ENCODE measurements around the gene DAB1.

DAB1 gene

DNA sequence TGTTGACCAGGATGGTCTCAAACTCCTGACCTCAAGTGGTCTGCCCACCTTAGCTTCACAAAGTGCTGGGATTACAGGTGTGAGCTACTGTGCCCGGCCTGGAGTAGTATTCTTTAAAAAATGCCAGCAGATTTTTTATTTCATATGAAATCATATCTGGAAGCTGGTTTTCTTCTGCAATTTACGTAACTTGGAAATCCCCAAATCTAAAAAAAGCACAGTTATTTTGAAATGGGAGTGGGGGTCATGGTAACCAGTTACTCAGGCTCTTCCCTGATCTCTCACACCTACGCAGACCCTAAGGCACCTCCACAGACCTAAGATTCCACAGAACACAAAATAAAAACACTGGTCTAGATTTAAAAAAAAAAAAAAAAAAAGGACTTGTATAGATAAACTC, 219.8 kb downstream of the DAB1 start:
- TF ChIP-seq, protein P1, sequence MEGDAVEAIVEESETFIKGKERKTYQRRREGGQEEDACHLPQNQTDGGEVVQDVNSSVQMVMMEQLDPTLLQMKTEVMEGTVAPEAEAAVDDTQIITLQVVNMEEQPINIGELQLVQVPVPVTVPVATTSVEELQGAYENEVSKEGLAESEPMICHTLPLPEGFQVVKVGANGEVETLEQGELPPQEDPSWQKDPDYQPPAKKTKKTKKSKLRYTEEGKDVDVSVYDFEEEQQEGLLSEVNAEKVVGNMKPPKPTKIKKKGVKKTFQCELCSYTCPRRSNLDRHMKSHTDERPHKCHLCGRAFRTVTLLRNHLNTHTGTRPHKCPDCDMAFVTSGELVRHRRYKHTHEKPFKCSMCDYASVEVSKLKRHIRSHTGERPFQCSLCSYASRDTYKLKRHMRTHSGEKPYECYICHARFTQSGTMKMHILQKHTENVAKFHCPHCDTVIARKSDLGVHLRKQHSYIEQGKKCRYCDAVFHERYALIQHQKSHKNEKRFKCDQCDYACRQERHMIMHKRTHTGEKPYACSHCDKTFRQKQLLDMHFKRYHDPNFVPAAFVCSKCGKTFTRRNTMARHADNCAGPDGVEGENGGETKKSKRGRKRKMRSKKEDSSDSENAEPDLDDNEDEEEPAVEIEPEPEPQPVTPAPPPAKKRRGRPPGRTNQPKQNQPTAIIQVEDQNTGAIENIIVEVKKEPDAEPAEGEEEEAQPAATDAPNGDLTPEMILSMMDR (IDR thresholded peaks at IDR 0.05; ENCODE audit: low read depth, low read length): no peak
- DNase-seq (ENCODE audit: extremely low read depth, low read depth): no peak

DNA sequence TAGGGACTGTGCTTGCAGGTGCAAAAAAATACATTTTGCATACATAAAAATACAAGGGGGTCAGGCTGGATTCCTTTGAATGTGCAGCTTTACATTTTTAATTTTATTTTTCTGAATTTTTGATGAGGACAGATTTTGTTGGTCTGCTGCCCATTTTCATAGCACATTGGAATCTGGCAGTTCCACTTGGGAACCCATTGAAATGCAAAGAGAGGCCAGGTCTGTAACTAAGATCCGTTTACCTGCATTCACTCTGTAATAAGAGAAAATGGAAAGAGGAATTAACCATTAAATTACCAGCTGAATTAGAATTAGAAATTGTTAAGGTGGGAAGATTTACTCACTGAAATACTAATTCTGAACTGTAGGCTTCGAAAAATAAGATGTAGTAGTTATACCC, 221.6 kb downstream of the DAB1 start:
- DNase-seq (ENCODE audit: extremely low read depth, low read depth): no peak
- TF ChIP-seq, protein P1 (IDR thresholded peaks at IDR 0.05; ENCODE audit: low read depth, low read length): no peak

DNA sequence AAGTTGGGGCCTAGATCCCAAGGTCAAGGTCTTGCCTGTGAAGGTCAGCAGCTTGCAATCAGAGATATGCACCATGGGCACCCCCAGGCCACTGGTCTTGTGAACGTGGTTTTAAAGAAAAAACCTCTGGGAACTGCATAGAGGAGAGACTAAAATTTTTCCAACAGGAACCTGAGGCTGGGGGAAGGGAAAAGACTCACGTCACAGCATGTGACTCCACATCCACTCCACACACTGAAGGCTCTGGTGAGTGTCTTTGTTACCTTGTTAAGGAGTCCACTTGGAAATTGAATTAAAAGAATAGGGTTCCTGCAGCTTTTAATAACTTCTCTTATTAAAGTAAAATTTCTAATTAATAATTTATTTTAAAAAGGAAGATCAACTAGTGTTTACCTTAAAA, 224.9 kb downstream of the DAB1 start:
- TF ChIP-seq, protein P1 (IDR thresholded peaks at IDR 0.05; ENCODE audit: low read depth, low read length): no peak
- DNase-seq (ENCODE audit: extremely low read depth, low read depth): no peak

DNA sequence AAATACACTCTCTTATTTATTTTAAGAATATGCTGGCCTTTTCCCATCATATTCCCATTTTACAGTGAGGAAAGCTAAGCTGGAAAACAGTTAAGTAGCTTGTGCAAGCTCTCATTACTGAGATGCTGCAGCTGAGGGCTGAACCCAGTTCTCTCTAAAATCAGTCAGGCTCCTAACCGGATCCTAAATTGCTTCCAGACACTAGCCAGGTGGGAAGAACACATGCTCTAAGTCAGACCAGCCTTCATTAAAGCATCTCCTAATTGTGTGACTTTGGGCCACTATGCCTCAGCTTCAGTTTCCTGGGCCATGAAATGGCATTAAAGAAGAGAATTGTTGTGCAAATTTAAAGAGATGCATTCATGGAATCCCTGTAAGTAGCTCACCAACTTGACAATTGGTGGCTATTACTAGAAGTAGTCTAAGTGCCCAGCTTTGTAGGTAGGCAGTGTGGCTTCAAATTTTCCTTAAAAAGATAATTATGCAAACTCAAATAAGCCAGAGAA, 228.4 kb downstream of the DAB1 start:
- DNase-seq (ENCODE audit: extremely low read depth, low read depth): no peak
- TF ChIP-seq, protein P1 (IDR thresholded peaks at IDR 0.05; ENCODE audit: low read depth, low read length): no peak

DNA sequence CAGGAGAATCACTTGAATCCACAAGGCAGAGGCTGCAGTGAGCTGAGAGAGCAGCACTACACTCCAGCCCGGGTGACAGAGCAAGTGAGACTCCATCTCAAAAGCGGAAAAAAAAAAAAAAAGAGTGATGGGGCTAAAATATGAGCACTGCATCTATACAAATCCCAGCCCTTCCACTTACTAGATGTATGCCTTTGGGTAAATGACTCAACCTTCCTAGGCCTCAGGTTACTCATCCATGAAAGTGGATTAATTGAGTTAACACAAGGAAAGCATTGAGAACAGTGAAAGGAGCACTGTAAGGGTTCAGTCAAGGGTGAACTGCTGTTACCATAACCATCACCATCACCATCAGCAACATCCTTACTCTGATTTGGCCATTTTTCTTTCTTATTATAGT, 231.6 kb downstream of the DAB1 start:
- no peak for DNase-seq (ENCODE audit: extremely low read depth, low read depth)
- TF ChIP-seq, protein P1 (IDR thresholded peaks at IDR 0.05; ENCODE audit: low read depth, low read length): no peak

DNA sequence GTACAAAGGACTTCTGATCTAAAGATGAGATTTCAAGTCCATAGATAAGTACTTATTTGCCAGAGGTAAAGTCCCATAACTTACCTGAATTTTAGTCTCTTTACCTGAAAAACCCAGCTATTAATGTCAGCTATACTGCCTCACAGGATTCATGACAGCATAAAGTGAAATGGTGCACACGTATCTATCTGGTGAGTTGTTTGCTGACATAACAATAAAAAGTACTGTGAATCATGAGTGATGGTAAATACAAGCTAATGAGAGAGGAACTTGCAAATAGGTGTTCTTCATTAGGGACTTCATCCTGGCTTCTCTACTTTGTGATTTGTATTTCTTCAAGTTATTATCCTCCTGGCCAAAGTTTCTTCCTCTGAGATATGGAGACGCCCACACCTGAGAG, 233.0 kb downstream of the DAB1 start:
- TF ChIP-seq, protein P1 (IDR thresholded peaks at IDR 0.05; ENCODE audit: low read depth, low read length): no peak

DNA sequence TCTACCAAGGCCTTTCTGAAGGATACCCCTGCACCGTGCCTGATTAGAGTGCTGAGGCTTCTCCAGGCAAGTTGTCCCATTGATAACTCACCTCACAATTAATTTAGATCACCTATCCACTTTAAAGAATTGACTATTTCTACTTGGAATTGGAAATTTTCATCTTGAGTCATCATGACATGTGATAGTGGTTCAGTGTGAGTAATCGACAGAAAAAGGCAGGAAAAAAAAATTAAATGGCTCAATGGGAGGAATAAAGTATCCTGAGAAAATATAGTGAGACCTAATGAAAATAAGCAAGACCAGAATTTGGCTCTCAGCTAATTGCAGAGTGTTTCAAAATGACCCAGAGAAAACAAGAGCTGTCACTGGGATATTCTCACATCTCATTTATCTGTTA, 235.7 kb downstream of the DAB1 start:
- TF ChIP-seq, protein P1 (IDR thresholded peaks at IDR 0.05; ENCODE audit: low read depth, low read length): no peak
- DNase-seq (ENCODE audit: extremely low read depth, low read depth): no peak

More for the DNA sequence above, 233.0 kb downstream of the DAB1 start:
- DNase-seq (ENCODE audit: extremely low read depth, low read depth): no peak
